ENCODE measurements around the gene OR2M5. TPM values are rescaled to one million over a fixed set of nuclear protein-coding genes. Genes with fewer than 3 reads are reported as not detected.

OR2M5 gene
- total RNA-seq: not detected
- long read RNA-seq: 0 reads

- intact Hi-C loops (cut with DNase I): loop anchor here in 1 of 2 donors (5.0 kb wide), 1 partner anchor 43 kb away; no protein-coding TSS in a partner anchor
- ATAC-seq (no peak), DNase-seq (no peak)
Measured at GRCh38 chr1:248144513-248145198, at the start of gene OR2M5. Gene OR2M5 (plus strand): TSS chr1:248145148. CDS start chr1:248145148, 0 bp downstream.

GRCh38 chr1:248098529-248098928 is 46.4 kb upstream of the OR2M5 start:
- DNase-seq (no peak), ATAC-seq (no peak)
- intact Hi-C loops (cut with DNase I): no loop called here

- ATAC-seq (no peak), DNase-seq (no peak)
- intact Hi-C loops (cut with DNase I): no loop called here
Measured at GRCh38 chr1:248102847-248103246, 42.1 kb upstream of the OR2M5 start.

GRCh38 chr1:248111157-248111556 is 33.8 kb upstream of the OR2M5 start:
- ATAC-seq (no peak), DNase-seq (no peak)
- intact Hi-C loops (cut with DNase I): no loop called here

GRCh38 chr1:248114890-248115289 is 30.1 kb upstream of the OR2M5 start:
- intact Hi-C loops (cut with DNase I): no loop called here
- ATAC-seq (no peak), DNase-seq (no peak)

- DNase-seq (no peak), ATAC-seq (no peak)
- intact Hi-C loops (cut with DNase I): no loop called here
Measured at GRCh38 chr1:248127653-248128052, 17.3 kb upstream of the OR2M5 start.

GRCh38 chr1:248136811-248137210 is 8.1 kb upstream of the OR2M5 start:
- intact Hi-C loops (cut with DNase I): no loop called here
- ATAC-seq: no peak
- no peak for DNase-seq

- intact Hi-C loops (cut with DNase I): loop anchor here in 1 of 2 donors (5.0 kb wide), 1 partner anchor 46 kb away; no protein-coding TSS in a partner anchor
- DNase-seq: no peak
- ATAC-seq: no peak
Measured at GRCh38 chr1:248140846-248141245, 4.1 kb upstream of the OR2M5 start.

- DNase-seq (no peak), ATAC-seq (no peak)
- intact Hi-C loops (cut with DNase I): loop anchor here in 1 of 2 donors (5.0 kb wide), 1 partner anchor 44 kb away; no protein-coding TSS in a partner anchor
Measured at GRCh38 chr1:248143311-248143710, 1.6 kb upstream of the OR2M5 start.

GRCh38 chr1:248152056-248152827 is 7.3 kb downstream of the OR2M5 start:
- ATAC-seq: no peak

GRCh38 chr1:248155927-248156326 is 11.0 kb downstream of the OR2M5 start:
- ATAC-seq (no peak), DNase-seq (no peak)
- intact Hi-C loops (cut with DNase I): no loop called here

More at GRCh38 chr1:248152056-248152827, 7.3 kb downstream of the OR2M5 start:
- intact Hi-C loops (cut with DNase I): no loop called here
- no peak for DNase-seq

- no peak for ATAC-seq
- intact Hi-C loops (cut with DNase I): no loop called here
- DNase-seq: no peak
Measured at GRCh38 chr1:248158758-248159157, 13.8 kb downstream of the OR2M5 start.

GRCh38 chr1:248164031-248164430 is 19.1 kb downstream of the OR2M5 start:
- ATAC-seq (no peak), DNase-seq (no peak)
- intact Hi-C loops (cut with DNase I): no loop called here

- intact Hi-C loops (cut with DNase I): no loop called here
- no peak for ATAC-seq
- no peak for DNase-seq
Measured at GRCh38 chr1:248165186-248165585, 20.2 kb downstream of the OR2M5 start.

- intact Hi-C loops (cut with DNase I): no loop called here
- DNase-seq: no peak
- no peak for ATAC-seq
Measured at GRCh38 chr1:248174521-248174920, 29.6 kb downstream of the OR2M5 start, which contains the start of gene OR2M2. Gene OR2M2 (plus strand): TSS chr1:248174821. CDS start chr1:248179986, 5,165 bp downstream.

- no peak for ATAC-seq
- DNase-seq: no peak
- intact Hi-C loops (cut with DNase I): no loop called here
Measured at GRCh38 chr1:248183996-248184395, 39.0 kb downstream of the OR2M5 start.

- intact Hi-C loops (cut with DNase I): loop anchor here in 1 of 2 donors (5.0 kb wide), 1 partner anchor 45 kb away; no protein-coding TSS in a partner anchor
- DNase-seq: no peak
- no peak for ATAC-seq
Measured at GRCh38 chr1:248187363-248187762, 42.4 kb downstream of the OR2M5 start.

- ATAC-seq (no peak), DNase-seq (no peak)
- intact Hi-C loops (cut with DNase I): loop anchor here in 1 of 2 donors (5.0 kb wide), 1 partner anchor 47 kb away; no protein-coding TSS in a partner anchor
Measured at GRCh38 chr1:248189026-248189425, 44.1 kb downstream of the OR2M5 start.

GRCh38 chr1:248194117-248194516 is 49.2 kb downstream of the OR2M5 start:
- ATAC-seq: no peak
- intact Hi-C loops (cut with DNase I): no loop called here
- no peak for DNase-seq
